PC-3 (cell line): ENCODE results near the gene GAS2.

Experiments used
- CTCF ChIP-seq: fragments of 300-600 bp; sonication (generic); conservative IDR thresholded peaks from 2 replicates; pipeline ENCODE4 v1.5.1; 2017; ENCODE audit warnings: antibody characterized with exemption, low read depth, mild to moderate bottlenecking, low read length
- EZH2 ChIP-seq: fragments of 300-600 bp; sonication (generic); IDR thresholded peaks from one replicate; pipeline ENCODE4 v1.6.1; 2017; ENCODE audit warnings: antibody characterized with exemption, mild to moderate bottlenecking, low read length; ENCODE audit not compliant: unreplicated experiment
- EZH2phosphoT487 ChIP-seq: fragments of 300-600 bp; sonication (generic); IDR thresholded peaks from 2 replicates; pipeline ENCODE4 v1.6.1; 2018; ENCODE audit warnings: mild to moderate bottlenecking, antibody characterized with exemption, low read length, borderline replicate concordance

DNA sequence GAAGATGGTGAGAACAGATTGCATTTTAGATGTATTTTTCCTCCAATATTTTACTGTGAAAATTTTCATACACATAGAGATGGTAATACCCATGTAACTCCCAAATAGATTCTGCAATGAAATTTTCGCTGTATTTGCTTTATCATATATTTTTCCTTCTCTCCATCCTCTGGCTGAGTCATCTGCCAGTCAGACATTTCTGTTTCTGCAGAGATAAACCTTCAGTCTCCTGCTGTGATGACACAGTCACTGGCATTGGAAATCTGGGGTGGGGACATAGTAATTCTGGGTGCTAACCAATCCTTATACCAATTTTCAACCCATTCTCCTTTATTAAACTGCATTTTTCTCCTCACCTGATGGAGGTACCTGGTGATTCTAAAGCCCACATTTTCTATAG, 129.5 kb downstream of the GAS2 start:
- TF ChIP-seq CTCF: no peak
- no peak for TF ChIP-seq EZH2
- TF ChIP-seq EZH2phosphoT487: no peak
